Progenitor cell of endocrine pancreas (in vitro differentiated cells): ENCODE results near the gene HOXD10. TPM values are rescaled to one million over a fixed set of nuclear protein-coding genes. Genes with fewer than 3 reads are reported as not detected.

Experiments
- DNase-seq: peaks from one replicate; pipeline ENCODE4 v3.0.0; 2021; ENCODE audit warnings: low spot score; ENCODE audit not compliant: unreplicated experiment
- H3K27ac Mint-ChIP-seq: 2 replicates; pipeline ENCODE4 v1.8.0; 2021; ENCODE audit warnings: mild to moderate bottlenecking, moderate library complexity, mixed read lengths
- H3K27me3 Mint-ChIP-seq: 2 replicates; pipeline ENCODE4 v1.8.0; 2021; ENCODE audit warnings: mixed read lengths
- H3K36me3 Mint-ChIP-seq: 2 replicates; pipeline ENCODE4 v1.8.0; 2022; ENCODE audit warnings: mixed read lengths; ENCODE audit not compliant: insufficient read depth
- H3K4me1 Mint-ChIP-seq: 2 replicates; pipeline ENCODE4 v1.8.0; 2021; ENCODE audit warnings: low read depth, mixed read lengths
- H3K4me3 Mint-ChIP-seq: 2 replicates; pipeline ENCODE4 v1.8.0; 2021; ENCODE audit warnings: low read depth, mild to moderate bottlenecking, moderate library complexity, mixed read lengths
- H3K9me3 Mint-ChIP-seq: 2 replicates; pipeline ENCODE4 v1.8.0; 2021; ENCODE audit warnings: low read depth, mixed read lengths
- total RNA-seq: library from RNA; stranded (reverse); gene quantifications from 2 replicates; pipeline ENCODE4 v1.2.1, GENCODE V29; 2021
- TF ChIP-seq, protein P1 (sequence below): fragments of 200-600 bp; sonication (generic); IDR thresholded peaks from one replicate; pipeline ENCODE4 v1.5.0; 2021; ENCODE audit warnings: antibody characterized with exemption, mild to moderate bottlenecking; ENCODE audit not compliant: unreplicated experiment

HOXD10 gene
- total RNA-seq, 1 donor from 2014 or later, result not detected

DNA sequence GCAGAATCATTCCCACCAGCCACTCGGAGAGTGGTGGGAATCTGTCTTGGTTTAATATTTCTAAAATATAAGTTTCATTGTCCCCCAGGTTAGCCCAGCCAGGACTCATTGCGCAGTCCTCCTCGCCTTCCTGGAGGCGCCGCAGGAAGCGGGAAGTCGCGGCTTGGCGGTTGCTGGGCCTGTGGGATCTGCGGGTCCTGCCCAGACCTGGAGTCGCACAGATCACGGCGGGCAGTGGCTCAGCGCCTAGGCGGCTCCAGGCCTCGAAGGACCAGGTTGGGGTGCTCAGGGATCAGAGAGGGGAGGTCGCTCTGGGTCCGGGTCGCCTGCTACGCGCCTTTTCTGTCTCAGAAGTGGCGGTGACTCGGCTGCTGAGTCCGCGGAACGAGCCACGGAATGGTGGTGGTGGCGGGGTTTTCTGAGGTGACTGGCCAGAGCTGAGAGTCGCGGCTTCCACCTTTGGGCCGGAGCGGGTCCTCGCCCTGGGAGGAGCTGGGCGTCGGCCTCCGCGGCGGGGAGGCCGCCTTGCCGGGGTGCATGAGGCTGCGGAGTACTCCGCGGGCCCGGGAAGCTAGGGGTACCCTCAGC is 43.2 kb downstream of the HOXD10 start:
- H3K9me3 Mint-ChIP-seq, result no peaks in the 10 kb centered on the region
- H3K27me3 Mint-ChIP-seq, result peaks cover 94% of the 10 kb centered on the region
- peaks cover 1% of the 10 kb centered on the region for H3K4me1 Mint-ChIP-seq
- no peak overlapping the region for H3K27ac Mint-ChIP-seq
- no peak for DNase-seq
- TF ChIP-seq, protein P1, sequence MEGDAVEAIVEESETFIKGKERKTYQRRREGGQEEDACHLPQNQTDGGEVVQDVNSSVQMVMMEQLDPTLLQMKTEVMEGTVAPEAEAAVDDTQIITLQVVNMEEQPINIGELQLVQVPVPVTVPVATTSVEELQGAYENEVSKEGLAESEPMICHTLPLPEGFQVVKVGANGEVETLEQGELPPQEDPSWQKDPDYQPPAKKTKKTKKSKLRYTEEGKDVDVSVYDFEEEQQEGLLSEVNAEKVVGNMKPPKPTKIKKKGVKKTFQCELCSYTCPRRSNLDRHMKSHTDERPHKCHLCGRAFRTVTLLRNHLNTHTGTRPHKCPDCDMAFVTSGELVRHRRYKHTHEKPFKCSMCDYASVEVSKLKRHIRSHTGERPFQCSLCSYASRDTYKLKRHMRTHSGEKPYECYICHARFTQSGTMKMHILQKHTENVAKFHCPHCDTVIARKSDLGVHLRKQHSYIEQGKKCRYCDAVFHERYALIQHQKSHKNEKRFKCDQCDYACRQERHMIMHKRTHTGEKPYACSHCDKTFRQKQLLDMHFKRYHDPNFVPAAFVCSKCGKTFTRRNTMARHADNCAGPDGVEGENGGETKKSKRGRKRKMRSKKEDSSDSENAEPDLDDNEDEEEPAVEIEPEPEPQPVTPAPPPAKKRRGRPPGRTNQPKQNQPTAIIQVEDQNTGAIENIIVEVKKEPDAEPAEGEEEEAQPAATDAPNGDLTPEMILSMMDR, result no peak
- H3K4me3 Mint-ChIP-seq, result no peak overlapping the region
- no peaks in the 10 kb centered on the region for H3K36me3 Mint-ChIP-seq

DNA sequence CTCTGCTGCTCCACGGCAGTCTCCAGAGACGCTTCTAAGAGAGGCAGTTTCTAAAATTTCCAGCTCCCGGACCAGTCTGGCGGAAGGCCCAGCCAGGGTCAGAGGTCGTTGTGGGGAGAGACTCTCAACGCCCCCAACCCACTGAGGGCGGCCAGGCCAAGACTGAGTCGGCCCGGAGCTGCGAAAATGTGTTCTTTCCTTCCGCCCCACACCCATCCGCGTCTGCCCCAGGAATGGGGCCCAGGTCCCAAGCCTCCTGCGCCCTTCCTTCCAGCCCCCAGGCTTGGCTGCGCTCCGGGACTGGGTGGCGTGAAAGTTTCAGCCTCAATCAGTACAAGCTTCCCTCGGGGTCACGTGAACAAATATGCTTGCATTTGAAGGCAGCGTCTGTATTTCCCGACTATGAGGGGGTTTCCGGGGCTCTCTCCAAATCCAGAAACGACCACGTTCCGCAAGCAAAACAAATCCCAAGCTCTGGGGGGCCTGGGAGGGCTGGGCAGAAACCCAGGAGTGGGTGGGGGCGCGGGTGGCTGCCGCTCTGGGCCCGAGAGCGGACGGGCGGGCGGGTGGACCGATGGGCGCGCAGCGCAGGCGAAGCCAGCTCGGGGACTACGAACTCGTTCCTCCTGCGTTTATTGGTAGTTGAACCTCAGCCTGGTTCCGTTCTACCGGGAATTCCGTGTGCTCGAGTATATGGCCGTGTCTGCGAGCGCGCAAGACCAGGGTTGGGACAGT is 43.8 kb downstream of the HOXD10 start:
- TF ChIP-seq, protein P1, result no peak
- no peak overlapping the region for H3K27ac Mint-ChIP-seq
- no peaks in the 10 kb centered on the region for H3K36me3 Mint-ChIP-seq
- H3K27me3 Mint-ChIP-seq, result peaks cover 94% of the 10 kb centered on the region
- H3K4me1 Mint-ChIP-seq, result peaks cover 3% of the 10 kb centered on the region
- H3K9me3 Mint-ChIP-seq, result no peaks in the 10 kb centered on the region
- no peak overlapping the region for H3K4me3 Mint-ChIP-seq
- no peak for DNase-seq

DNA sequence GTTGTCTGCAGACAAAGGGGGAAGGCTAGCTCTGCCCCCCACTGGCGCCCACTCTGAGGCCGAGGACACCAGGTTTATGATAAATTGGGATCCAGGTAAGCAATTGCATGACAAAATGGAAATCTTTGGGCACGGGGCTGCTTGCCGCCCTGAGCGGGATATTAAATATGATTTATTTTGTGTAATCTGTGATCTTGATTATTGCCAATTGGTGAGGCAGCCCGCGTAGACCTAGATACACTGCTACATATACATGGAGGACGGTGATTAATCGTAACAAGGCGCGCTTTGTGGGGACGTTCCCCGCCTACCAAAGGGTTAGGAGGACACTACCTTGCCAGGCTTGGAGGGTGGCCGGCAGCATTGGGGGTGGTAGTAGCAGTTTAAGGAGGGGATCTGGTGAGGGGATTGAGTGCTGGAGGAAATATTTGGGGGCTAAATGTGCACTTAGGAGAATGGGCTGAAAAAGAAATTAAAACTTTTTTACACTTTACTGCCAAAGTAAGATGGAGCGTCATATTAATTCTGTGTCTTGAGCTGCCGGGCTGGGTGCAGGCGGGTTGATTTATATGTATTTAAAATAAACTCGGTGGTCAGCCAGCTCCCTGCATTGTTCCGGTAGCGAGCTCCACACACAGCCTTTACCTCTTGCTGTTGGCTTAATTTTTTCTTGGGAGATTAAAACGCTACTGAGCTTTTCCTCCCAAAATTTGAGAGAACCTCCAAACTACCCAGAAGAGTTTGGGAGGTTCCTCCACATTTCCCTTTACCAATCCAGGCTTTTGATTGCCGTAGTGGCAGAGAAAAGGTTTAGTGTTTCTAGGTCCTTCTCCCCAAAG is 44.6 kb downstream of the HOXD10 start:
- Mint-ChIP-seq H3K27me3 (peaks cover 94% of the 10 kb centered on the region), H3K4me3 (no peak overlapping the region), H3K4me1 (peaks cover 3% of the 10 kb centered on the region), H3K36me3 (no peaks in the 10 kb centered on the region), H3K27ac (no peak overlapping the region), H3K9me3 (no peaks in the 10 kb centered on the region)
- TF ChIP-seq, protein P1, result no peak
- no peak for DNase-seq

DNA sequence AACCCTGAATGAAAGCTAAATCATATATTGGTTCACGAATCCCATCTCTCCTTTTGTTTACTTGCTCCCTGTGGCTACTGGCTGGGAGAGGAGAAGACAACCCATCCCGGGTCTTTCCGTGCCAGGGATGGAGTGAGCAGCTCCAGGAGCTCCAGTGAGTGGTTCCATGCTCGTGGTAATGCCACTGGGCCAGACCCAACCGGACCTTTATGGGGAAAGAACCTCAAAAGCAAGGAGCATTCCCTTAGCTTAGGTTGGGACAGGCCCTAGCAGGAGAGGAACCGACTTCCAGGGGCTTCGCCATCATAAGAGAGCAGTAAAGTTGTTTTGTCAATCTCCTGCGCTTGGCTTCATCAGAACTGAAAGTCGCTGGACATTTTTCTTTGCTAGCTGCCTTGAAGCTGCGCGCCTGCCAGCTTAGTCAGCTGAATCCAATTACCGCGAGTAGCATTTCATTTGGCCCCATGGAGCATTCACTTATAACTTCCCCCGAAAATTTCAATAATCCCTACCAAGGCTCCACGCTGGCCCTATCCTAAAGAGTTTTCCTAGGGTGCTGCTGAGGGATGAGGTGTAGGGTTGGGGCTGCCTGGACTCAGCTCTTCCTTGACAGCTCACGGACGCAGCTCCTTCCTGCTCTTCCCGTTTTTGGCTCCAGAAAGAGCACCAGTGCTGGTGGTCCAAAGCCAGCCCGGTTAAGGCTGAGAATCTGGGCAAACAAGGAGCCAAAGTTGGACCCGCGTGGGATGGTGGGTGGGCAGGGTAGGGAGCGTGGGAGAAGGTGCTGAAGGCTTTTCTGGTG is 45.4 kb downstream of the HOXD10 start:
- Mint-ChIP-seq H3K4me3 (no peak overlapping the region), H3K27ac (no peak overlapping the region), H3K36me3 (no peaks in the 10 kb centered on the region), H3K27me3 (peaks cover 95% of the 10 kb centered on the region), H3K9me3 (no peaks in the 10 kb centered on the region), H3K4me1 (peaks cover 3% of the 10 kb centered on the region)
- TF ChIP-seq, protein P1, result no peak
- DNase-seq, result no peak
